Body of pancreas (tissue), 4 donors: ENCODE measurements around the gene TINAGL1. TPM values are rescaled to one million over a fixed set of nuclear protein-coding genes. Genes with fewer than 3 reads are reported as not detected.

ENCODE experiments used
- ATAC-seq: fragments of 150-250 bp; one replicate; pipeline ENCODE4 v1.9.1; 2016
- DNase-seq, 4 donors: peaks; one replicate each; pipeline ENCODE4 v3.0.0-alpha.2; 2019
- H3K27ac ChIP-seq, 4 donors: fragments of 200-600 bp; sonication (generic); 1 replicate in 3 of 4; 2 replicates in 1 of 4; pipeline versions ENCODE4 v1.5.1 to v1.6.1; 2016 to 2019; ENCODE audit warnings: mild to moderate bottlenecking in 1 of 4, mixed read lengths in 1 of 4, moderate library complexity in 1 of 4
- H3K27me3 ChIP-seq, 2 donors: fragments of 200-600 bp; sonication (generic); one replicate each; pipeline ENCODE4 v1.6.0; 2016; ENCODE audit warnings: mild to moderate bottlenecking in 1 of 2
- H3K36me3 ChIP-seq, 2 donors: fragments of 200-600 bp; sonication (generic); replicated peaks in 1 of 2; 2 replicates each; pipeline ENCODE4 v1.5.1; 2016; ENCODE audit warnings: low read depth in 2 of 2; ENCODE audit not compliant: insufficient read depth in 1 of 2
- H3K4me1 ChIP-seq: fragments of 200-600 bp; sonication (generic); one replicate; pipeline ENCODE4 v1.6.0; 2016
- H3K4me3 ChIP-seq, 2 donors: fragments of 200-600 bp; sonication (generic); 1 replicate in 1 of 2; 2 replicates in 1 of 2; pipeline ENCODE4 v1.5.1; 2016 to 2019
- H3K9me3 ChIP-seq, 3 donors: fragments of 200-600 bp; sonication (generic); 1 replicate in 2 of 3; 2 replicates in 1 of 3; pipeline ENCODE4 v1.5.1; 2016
- CTCF ChIP-seq, 7 experiments: fragments of 450-650 bp in 4 of 7; fragments of 200-600 bp in 3 of 7; sonication (generic) in 3 of 7; IDR thresholded peaks; one replicate each; pipeline ENCODE4 v1.5.1; 2016 to 2019; ENCODE audit warnings: antibody characterized with exemption in 7 of 7
- POLR2A ChIP-seq, 3 donors: fragments of 450-650 bp; IDR thresholded peaks; one replicate each; pipeline ENCODE4 v1.6.1; 2016; ENCODE audit warnings: antibody characterized with exemption in 3 of 3, mild to moderate bottlenecking in 2 of 3
- WGBS, 2 donors: methylation state at CpG; one replicate each; pipeline ENCODE4 v1.1.5; 2017; 5-methylcytosine and 5-hydroxymethylcytosine counted together
- intact Hi-C: fragments of 100-400 bp; cut with DNase I; formaldehyde crosslinking; loops from one replicate; pipeline ENCODE4 v1.15.1; 2023
- total RNA-seq, 2 donors: library from RNA; depleted of rRNA; stranded (reverse); fragments of >200 nt; gene quantifications; one replicate each; pipeline ENCODE4 v1.1.0, GENCODE V29; 2016

The TINAGL1 gene
- total RNA-seq, 2 donors from 2014 or later: 47.2 to 148 TPM

- 1 to 4% methylated on average over 21 to 24 of the region's 24 CpGs for WGBS, 2 donors
- Histone ChIP-seq H3K4me3 (no peak overlapping the region), H3K4me1 (peaks cover 15% of the 10 kb centered on the region), H3K9me3 (no peaks in the 10 kb centered on the region), H3K27me3 (no peaks in the 10 kb centered on the region), H3K36me3 (no peaks in the 10 kb centered on the region), H3K27ac (peak overlapping the region; percentile 19 to 72 (median 46))
- intact Hi-C loops: loop anchor here (5.0 to 10.0 kb wide), 3 partner anchors 124 to 364 kb away; no protein-coding TSS in a partner anchor
- ATAC-seq (peak; percentile 96), DNase-seq (peak; percentile 92 to 95 (median 93))
- TF ChIP-seq CTCF (IDR thresholded peaks at IDR 0.05): peak; percentile 89 to 99 (median 98)
- TF ChIP-seq POLR2A (IDR thresholded peaks at IDR 0.05): no peak
Measured at GRCh38 chr1:31548907-31549808, 27.2 kb upstream of the TINAGL1 start.

- TF ChIP-seq POLR2A (IDR thresholded peaks at IDR 0.05) (no peak), CTCF (IDR thresholded peaks at IDR 0.05) (no peak)
- WGBS, 2 donors: 45% methylated on average over 7 of the region's 7 CpGs
- ATAC-seq (peak; percentile 28), DNase-seq (peak in 1 of 4 donors; percentile 74)
- H3K9me3 ChIP-seq: no peaks in the 10 kb centered on the region
- no peaks in the 10 kb centered on the region for H3K27me3 ChIP-seq
- H3K36me3 ChIP-seq: no peaks in the 10 kb centered on the region
- peak overlapping the region in 3 of 4 donors; percentile 19 to 72 (median 64) for H3K27ac ChIP-seq
- H3K4me1 ChIP-seq: peaks cover 15% of the 10 kb centered on the region
- no peak overlapping the region for H3K4me3 ChIP-seq
- intact Hi-C loops: loop anchor here (5.0 to 10.0 kb wide), 3 partner anchors 125 to 365 kb away; no protein-coding TSS in a partner anchor
Measured at GRCh38 chr1:31549809-31550620, 26.3 kb upstream of the TINAGL1 start.

DNA sequence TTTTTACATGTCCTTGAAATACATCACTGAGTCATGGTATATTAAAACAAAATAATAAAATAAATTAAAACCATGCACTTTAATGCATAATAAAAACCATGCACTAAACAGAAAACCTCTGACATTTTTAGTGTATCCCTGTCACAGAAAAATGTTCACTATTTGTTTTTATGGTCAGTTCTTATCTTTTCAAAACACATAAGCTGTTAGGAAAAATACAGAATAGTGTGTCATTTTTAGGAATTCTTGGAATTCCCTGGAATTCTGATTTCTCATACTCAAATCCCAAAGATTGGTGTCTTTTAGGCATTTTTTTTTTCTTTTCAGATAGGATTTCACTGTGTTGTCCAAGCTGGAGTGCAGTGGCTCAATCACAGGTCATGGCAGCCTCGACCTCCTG lies 25.1 kb upstream of the TINAGL1 start:
- 77 to 100% methylated on average over 1 of the region's 1 CpG for WGBS, 2 donors

DNA sequence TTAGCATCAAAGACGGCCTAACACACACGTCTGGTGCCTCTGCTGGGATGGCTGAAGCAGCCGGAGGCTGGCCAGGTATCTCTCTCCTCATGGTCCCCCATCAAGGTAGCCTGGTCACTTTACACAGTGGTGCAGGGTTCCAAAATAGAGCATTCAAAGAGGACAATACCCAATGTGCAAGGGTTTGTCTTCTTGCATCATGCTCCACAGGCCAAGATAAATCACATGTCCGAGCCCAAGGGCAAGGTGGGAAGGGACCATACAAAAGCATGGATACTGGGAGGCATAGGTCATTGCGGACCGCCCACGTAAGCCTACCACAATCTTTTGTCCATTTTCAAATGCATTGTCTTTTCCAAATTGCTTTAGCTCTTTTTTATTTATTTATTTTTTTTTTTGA lies 23.8 kb upstream of the TINAGL1 start:
- WGBS, 2 donors: 89 to 94% methylated on average over 7 of the region's 7 CpGs
- Histone ChIP-seq H3K4me1 (peaks cover 15% of the 10 kb centered on the region), H3K27ac (no peak overlapping the region), H3K36me3 (no peaks in the 10 kb centered on the region), H3K4me3 (no peak overlapping the region), H3K27me3 (no peaks in the 10 kb centered on the region), H3K9me3 (no peaks in the 10 kb centered on the region)
- intact Hi-C loops: no loop called here
- DNase-seq (no peak), ATAC-seq (no peak)
- no peak for TF ChIP-seq POLR2A (IDR thresholded peaks at IDR 0.05)
- TF ChIP-seq CTCF (IDR thresholded peaks at IDR 0.05): no peak

More for the DNA sequence above, 25.1 kb upstream of the TINAGL1 start:
- Histone ChIP-seq H3K9me3 (no peaks in the 10 kb centered on the region), H3K4me1 (peaks cover 15% of the 10 kb centered on the region), H3K27ac (no peak overlapping the region), H3K4me3 (no peak overlapping the region), H3K36me3 (no peaks in the 10 kb centered on the region), H3K27me3 (no peaks in the 10 kb centered on the region)
- ATAC-seq: no peak
- intact Hi-C loops: no loop called here
- TF ChIP-seq CTCF (IDR thresholded peaks at IDR 0.05) (no peak), POLR2A (IDR thresholded peaks at IDR 0.05) (no peak)
- DNase-seq: no peak
